OCI-LY1 (cell line): ENCODE measurements around the gene NCOA4.

ENCODE experiments used
- H2AFZ ChIP-seq: fragments of 200-600 bp; sonication (generic), shearing (Covaris generic); 2 replicates; pipeline ENCODE4 v1.6.0; 2014; ENCODE audit warnings: antibody characterized with exemption, mild to moderate bottlenecking, low read length
- H3F3A ChIP-seq: fragments of 200-600 bp; sonication (generic), shearing (Covaris generic); 2 replicates; pipeline ENCODE4 v1.6.0; 2014; ENCODE audit warnings: mild to moderate bottlenecking, antibody characterized with exemption, low read length, moderate library complexity; ENCODE audit not compliant: insufficient read depth
- H3K27ac ChIP-seq: fragments of 200-600 bp; sonication (generic); 2 replicates; pipeline ENCODE4 v1.5.1; 2014; ENCODE audit warnings: low read length, mixed run types, mild to moderate bottlenecking, low read depth; ENCODE audit not compliant: poor library complexity, severe bottlenecking
- H3K27me3 ChIP-seq: fragments of 200-600 bp; sonication (generic); 2 replicates; pipeline ENCODE4 v1.6.0; 2014; ENCODE audit warnings: antibody characterized with exemption, mild to moderate bottlenecking, low read length, moderate library complexity; ENCODE audit not compliant: insufficient read depth
- H3K36me3 ChIP-seq: fragments of 200-600 bp; sonication (generic); 2 replicates; pipeline ENCODE4 v1.6.1; 2014; ENCODE audit warnings: mild to moderate bottlenecking, antibody characterized with exemption, low read length, moderate library complexity, mixed read lengths; ENCODE audit not compliant: insufficient read depth
- H3K4me1 ChIP-seq: fragments of 200-600 bp; sonication (generic); 2 replicates; pipeline ENCODE4 v1.5.1; 2014; ENCODE audit warnings: mild to moderate bottlenecking, low read length, moderate library complexity; ENCODE audit not compliant: insufficient read depth, severe bottlenecking
- H3K4me2 ChIP-seq: fragments of 200-600 bp; sonication (generic), shearing (Covaris generic); 2 replicates; pipeline ENCODE4 v1.6.1; 2014; ENCODE audit warnings: low read length
- H3K4me3 ChIP-seq: fragments of 200-600 bp; sonication (generic); 2 replicates; pipeline ENCODE4 v1.5.1; 2014; ENCODE audit warnings: low read length, low read depth, mild to moderate bottlenecking, mixed read lengths; ENCODE audit not compliant: poor library complexity, severe bottlenecking
- H3K79me2 ChIP-seq: fragments of 200-600 bp; shearing (Covaris generic); 2 replicates; pipeline ENCODE4 v1.6.1; 2016; ENCODE audit warnings: mixed run types, low read length, mixed read lengths; ENCODE audit not compliant: insufficient read depth
- H3K9ac ChIP-seq: fragments of 200-600 bp; sonication (generic), shearing (Covaris generic); 2 replicates; pipeline ENCODE4 v1.6.1; 2014; ENCODE audit warnings: mild to moderate bottlenecking, low read length, mixed read lengths
- H3K9me2 ChIP-seq: fragments of 200-600 bp; sonication (generic), shearing (Covaris generic); 2 replicates; pipeline ENCODE4 v1.6.1; 2014; ENCODE audit warnings: low read depth, mild to moderate bottlenecking, low read length, mixed read lengths
- H3K9me3 ChIP-seq: fragments of 200-600 bp; shearing (Covaris generic); 2 replicates; pipeline ENCODE4 v1.6.1; 2014; ENCODE audit warnings: low read length, mixed read lengths
- H4K20me1 ChIP-seq: fragments of 200-600 bp; sonication (generic), shearing (Covaris generic); 2 replicates; pipeline ENCODE4 v1.6.0; 2016; ENCODE audit warnings: mild to moderate bottlenecking, low read length; ENCODE audit not compliant: insufficient read depth
- EZH2 ChIP-seq: fragments of 200-600 bp; sonication (generic), shearing (Covaris generic); IDR thresholded peaks from 2 replicates; pipeline ENCODE4 v1.8.0; 2017; ENCODE audit warnings: borderline replicate concordance, mixed run types, mild to moderate bottlenecking, antibody characterized with exemption, low read length, moderate library complexity, mixed read lengths
- TF ChIP-seq, protein P1 (sequence below): fragments of 200-600 bp; sonication (generic), shearing (Covaris generic); IDR thresholded peaks from 2 replicates; pipeline ENCODE4 v1.5.1; 2017; ENCODE audit warnings: mild to moderate bottlenecking, antibody characterized with exemption, low read length, moderate library complexity, mixed read lengths

The NCOA4 gene

DNA sequence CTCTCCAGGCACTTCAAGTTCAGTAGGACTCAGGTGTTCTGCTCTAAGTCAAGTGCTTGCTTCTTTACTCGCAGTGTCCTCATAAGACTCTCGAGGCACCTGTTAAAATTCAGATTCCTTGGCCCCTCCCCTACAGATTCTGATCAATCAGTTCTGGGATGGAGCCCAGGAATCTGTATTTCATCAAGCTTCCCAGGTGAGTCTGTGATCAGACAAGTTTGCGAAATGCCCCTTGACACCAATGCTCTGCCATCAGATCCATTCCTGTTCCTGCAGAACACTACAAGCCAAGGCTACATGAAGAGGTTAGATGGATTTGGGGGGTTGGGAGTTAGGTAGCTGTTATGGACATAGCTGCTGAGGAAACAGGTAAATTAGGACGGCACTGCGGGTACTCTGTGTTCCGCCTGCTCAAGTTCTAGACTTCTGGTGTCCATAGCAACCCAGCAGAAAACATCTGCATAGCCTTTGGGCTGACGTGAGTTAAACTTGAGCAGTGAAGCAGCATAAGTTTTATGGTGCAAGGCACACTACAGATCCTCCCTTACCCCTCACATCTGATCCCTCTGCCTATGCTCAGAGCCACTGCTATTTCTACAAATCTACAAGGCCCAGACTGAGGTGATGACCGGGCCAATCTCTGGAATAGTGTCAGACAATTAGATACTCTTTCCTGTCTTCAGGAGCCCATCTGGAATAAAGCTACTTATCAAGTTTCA lies 6.8 kb upstream of the NCOA4 start:
- no peaks in the 10 kb centered on the region for H3K36me3 ChIP-seq
- H3K9me2 ChIP-seq: no peaks in the 10 kb centered on the region
- no peak overlapping the region for H3K27ac ChIP-seq
- H3K79me2 ChIP-seq: no peaks in the 10 kb centered on the region
- no peak overlapping the region for H3K4me3 ChIP-seq
- H3F3A ChIP-seq: no peaks in the 10 kb centered on the region
- no peaks in the 10 kb centered on the region for H3K27me3 ChIP-seq
- no peaks in the 10 kb centered on the region for H4K20me1 ChIP-seq
- no peak overlapping the region for H3K4me2 ChIP-seq
- no peaks in the 10 kb centered on the region for H3K9me3 ChIP-seq
- H3K4me1 ChIP-seq: no peaks in the 10 kb centered on the region
- H2AFZ ChIP-seq: no peak overlapping the region
- no peak for TF ChIP-seq EZH2
- TF ChIP-seq, protein P1, sequence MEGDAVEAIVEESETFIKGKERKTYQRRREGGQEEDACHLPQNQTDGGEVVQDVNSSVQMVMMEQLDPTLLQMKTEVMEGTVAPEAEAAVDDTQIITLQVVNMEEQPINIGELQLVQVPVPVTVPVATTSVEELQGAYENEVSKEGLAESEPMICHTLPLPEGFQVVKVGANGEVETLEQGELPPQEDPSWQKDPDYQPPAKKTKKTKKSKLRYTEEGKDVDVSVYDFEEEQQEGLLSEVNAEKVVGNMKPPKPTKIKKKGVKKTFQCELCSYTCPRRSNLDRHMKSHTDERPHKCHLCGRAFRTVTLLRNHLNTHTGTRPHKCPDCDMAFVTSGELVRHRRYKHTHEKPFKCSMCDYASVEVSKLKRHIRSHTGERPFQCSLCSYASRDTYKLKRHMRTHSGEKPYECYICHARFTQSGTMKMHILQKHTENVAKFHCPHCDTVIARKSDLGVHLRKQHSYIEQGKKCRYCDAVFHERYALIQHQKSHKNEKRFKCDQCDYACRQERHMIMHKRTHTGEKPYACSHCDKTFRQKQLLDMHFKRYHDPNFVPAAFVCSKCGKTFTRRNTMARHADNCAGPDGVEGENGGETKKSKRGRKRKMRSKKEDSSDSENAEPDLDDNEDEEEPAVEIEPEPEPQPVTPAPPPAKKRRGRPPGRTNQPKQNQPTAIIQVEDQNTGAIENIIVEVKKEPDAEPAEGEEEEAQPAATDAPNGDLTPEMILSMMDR: no peak
- H3K9ac ChIP-seq: no peak overlapping the region

DNA sequence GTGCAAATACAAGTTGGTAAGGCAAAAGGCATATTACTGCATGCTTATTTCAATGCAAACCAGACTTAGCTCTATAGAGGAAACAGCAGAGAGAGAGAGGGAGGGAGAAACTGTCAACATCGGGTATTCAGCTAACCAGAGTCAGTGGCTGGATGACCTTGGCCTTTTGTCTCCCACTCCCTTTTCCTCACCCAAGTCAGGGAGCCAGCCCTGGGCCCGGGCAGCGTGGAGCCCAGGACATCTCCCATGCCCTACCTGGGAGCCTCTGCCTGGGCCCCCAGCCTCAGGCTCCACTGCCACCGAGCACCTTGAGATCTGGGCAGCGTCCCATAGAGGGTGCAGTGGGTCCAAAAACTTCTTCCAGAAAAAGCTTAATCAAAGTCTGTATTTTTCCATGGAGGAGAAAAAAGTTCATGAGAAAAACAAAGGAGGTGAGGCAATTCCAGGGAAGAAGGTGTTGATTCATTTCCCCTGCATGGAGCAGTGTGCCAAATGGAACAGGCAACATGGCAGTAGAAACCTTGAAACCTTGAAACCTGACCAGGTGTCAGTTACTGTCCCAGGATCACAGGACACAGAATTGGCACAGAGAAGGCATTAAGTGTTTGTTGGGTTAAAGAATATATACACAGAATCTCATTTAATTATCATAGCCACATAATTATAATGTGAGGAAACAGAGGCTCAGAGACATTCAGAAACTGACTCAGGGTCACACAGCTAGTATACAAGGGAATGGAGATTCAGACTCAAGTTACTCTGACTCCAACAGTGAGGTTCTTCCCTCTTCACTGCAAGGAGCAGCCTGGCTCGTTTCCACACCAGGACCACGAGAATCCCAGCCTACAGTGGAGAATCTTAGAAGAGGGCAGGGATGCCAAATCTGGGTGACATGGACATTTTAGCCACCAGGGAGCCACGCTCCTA lies 5.8 kb upstream of the NCOA4 start:
- Histone ChIP-seq H3F3A (no peaks in the 10 kb centered on the region), H2AFZ (no peak overlapping the region), H3K4me2 (no peak overlapping the region), H3K4me1 (peaks cover 1% of the 10 kb centered on the region), H3K36me3 (no peaks in the 10 kb centered on the region), H3K79me2 (no peaks in the 10 kb centered on the region), H3K27ac (no peak overlapping the region), H3K9me3 (no peaks in the 10 kb centered on the region), H3K9me2 (no peaks in the 10 kb centered on the region), H3K9ac (no peak overlapping the region), H3K27me3 (no peaks in the 10 kb centered on the region), H4K20me1 (no peaks in the 10 kb centered on the region), H3K4me3 (no peak overlapping the region)
- no peak for TF ChIP-seq EZH2
- TF ChIP-seq, protein P1: no peak

GRCh38 chr10:46033602-46034011 lies 3.2 kb upstream of the NCOA4 start:
- H3F3A ChIP-seq: no peaks in the 10 kb centered on the region
- H3K4me1 ChIP-seq: peaks cover 21% of the 10 kb centered on the region
- no peaks in the 10 kb centered on the region for H3K9me3 ChIP-seq
- no peak overlapping the region for H3K9ac ChIP-seq
- H4K20me1 ChIP-seq: no peaks in the 10 kb centered on the region
- H3K36me3 ChIP-seq: no peaks in the 10 kb centered on the region
- H3K27me3 ChIP-seq: no peaks in the 10 kb centered on the region
- H3K79me2 ChIP-seq: peaks cover 16% of the 10 kb centered on the region
- TF ChIP-seq, protein P1: no peak
- TF ChIP-seq EZH2: no peak
- no peak overlapping the region for H3K4me2 ChIP-seq
- no peak overlapping the region for H3K4me3 ChIP-seq
- H3K9me2 ChIP-seq: no peaks in the 10 kb centered on the region
- H3K27ac ChIP-seq: no peak overlapping the region
- H2AFZ ChIP-seq: no peak overlapping the region
